Lower lobe of right lung (tissue), 2 donors: ENCODE results near the gene PRRC1. TPM values are rescaled to one million over a fixed set of nuclear protein-coding genes. Genes with fewer than 3 reads are reported as not detected.

Experiments
- ATAC-seq, 2 donors: fragments of 200-7000 bp; cut with Tn5 transposase; one replicate each; pipeline ENCODE4 v1.9.1; 2020 to 2022; ENCODE audit warnings: mild to moderate bottlenecking in 2 of 2, moderate library complexity in 2 of 2
- DNase-seq: peaks from one replicate; pipeline ENCODE4 v3.0.0-alpha.2; 2020
- H3K27ac ChIP-seq: fragments of 200-600 bp; one replicate; pipeline ENCODE4 v1.8.0; 2022
- H3K27me3 ChIP-seq: fragments of 200-600 bp; one replicate; pipeline ENCODE4 v1.8.0; 2022; ENCODE audit warnings: low read depth
- H3K36me3 ChIP-seq: fragments of 200-600 bp; one replicate; pipeline ENCODE4 v1.8.0; 2022; ENCODE audit warnings: mild to moderate bottlenecking
- H3K4me1 ChIP-seq: fragments of 200-600 bp; one replicate; pipeline ENCODE4 v1.8.0; 2022
- H3K4me3 ChIP-seq: fragments of 200-600 bp; one replicate; pipeline ENCODE4 v1.8.0; 2022; ENCODE audit warnings: mild to moderate bottlenecking
- H3K9me3 ChIP-seq: fragments of 200-600 bp; one replicate; pipeline ENCODE4 v1.8.0; 2022
- intact Hi-C: fragments of 100-400 bp; cut with DNase I; formaldehyde crosslinking; loops from one replicate; pipeline ENCODE4 v1.11.0; 2022
- total RNA-seq: library from RNA; stranded (reverse); fragmentation: NEBNext Ultra II Directional; extraction: Animal tissue kit (Norgen Biotek cat#: 25700); gene quantifications from one replicate; pipeline ENCODE4 v1.2.1, GENCODE V29; 2021
- TF ChIP-seq, protein P1 (sequence below): fragments of 200-600 bp; IDR thresholded peaks from one replicate; pipeline ENCODE4 v1.8.0; 2022; ENCODE audit warnings: antibody characterized with exemption, mild to moderate bottlenecking
- donor health status: DM: no; HTN: yes; CAD: no; lungs with severe emphysema.

The PRRC1 gene
- total RNA-seq, 1 donor from 2014 or later: 49.7 TPM

DNA sequence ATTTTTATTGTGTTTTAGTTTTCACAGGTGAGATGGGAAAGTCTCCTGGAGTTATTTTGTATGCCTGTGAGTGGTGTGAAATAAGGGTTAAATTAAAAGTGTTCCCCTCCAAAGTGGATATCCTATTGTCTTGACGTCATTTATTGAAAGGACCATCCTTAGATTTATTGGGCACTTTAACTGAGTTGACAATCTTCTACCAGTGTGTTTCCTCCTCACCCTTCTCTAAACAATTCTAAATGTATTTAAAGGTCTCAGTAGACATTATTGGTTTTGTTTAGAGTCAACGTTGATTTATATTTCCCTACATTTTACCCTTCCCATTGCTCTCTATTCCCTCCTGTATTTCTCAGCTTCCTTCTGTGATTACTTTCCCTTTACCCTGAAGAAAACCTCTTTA, 40.8 kb downstream of the PRRC1 start:
- intact Hi-C loops: no loop called here
- TF ChIP-seq, protein P1, sequence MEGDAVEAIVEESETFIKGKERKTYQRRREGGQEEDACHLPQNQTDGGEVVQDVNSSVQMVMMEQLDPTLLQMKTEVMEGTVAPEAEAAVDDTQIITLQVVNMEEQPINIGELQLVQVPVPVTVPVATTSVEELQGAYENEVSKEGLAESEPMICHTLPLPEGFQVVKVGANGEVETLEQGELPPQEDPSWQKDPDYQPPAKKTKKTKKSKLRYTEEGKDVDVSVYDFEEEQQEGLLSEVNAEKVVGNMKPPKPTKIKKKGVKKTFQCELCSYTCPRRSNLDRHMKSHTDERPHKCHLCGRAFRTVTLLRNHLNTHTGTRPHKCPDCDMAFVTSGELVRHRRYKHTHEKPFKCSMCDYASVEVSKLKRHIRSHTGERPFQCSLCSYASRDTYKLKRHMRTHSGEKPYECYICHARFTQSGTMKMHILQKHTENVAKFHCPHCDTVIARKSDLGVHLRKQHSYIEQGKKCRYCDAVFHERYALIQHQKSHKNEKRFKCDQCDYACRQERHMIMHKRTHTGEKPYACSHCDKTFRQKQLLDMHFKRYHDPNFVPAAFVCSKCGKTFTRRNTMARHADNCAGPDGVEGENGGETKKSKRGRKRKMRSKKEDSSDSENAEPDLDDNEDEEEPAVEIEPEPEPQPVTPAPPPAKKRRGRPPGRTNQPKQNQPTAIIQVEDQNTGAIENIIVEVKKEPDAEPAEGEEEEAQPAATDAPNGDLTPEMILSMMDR: no peak
- DNase-seq: no peak
- H3K27ac ChIP-seq: no peak overlapping the region
- ATAC-seq: no peak
- H3K27me3 ChIP-seq: no peaks in the 10 kb centered on the region
- no peak overlapping the region for H3K4me3 ChIP-seq
- H3K9me3 ChIP-seq: no peaks in the 10 kb centered on the region
- peaks cover 12% of the 10 kb centered on the region for H3K36me3 ChIP-seq
- H3K4me1 ChIP-seq: no peaks in the 10 kb centered on the region

DNA sequence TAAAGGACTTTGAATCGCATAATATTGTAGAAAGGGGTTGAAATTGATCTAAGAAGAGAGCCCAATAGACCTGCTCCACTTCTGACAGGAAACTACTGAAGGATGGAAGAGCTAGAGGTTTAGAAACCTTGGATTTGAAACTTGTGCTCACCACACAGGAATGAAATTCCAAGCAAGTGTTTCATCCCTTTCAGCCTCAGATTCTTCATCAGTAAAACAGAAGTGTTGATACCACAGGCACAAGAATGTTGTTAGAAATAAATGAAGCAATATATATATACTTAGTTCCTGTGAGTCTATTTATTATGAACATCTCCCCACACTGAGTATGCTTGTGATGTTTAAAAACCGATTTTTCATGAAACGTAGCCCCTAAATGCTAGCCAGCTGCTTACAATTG, 43.8 kb downstream of the PRRC1 start:
- ATAC-seq: no peak
- no peak for DNase-seq
- no peak overlapping the region for H3K4me3 ChIP-seq
- TF ChIP-seq, protein P1: no peak
- peaks cover 8% of the 10 kb centered on the region for H3K4me1 ChIP-seq
- H3K27me3 ChIP-seq: no peaks in the 10 kb centered on the region
- H3K27ac ChIP-seq: no peak overlapping the region
- intact Hi-C loops: no loop called here
- no peaks in the 10 kb centered on the region for H3K9me3 ChIP-seq
- no peaks in the 10 kb centered on the region for H3K36me3 ChIP-seq

DNA sequence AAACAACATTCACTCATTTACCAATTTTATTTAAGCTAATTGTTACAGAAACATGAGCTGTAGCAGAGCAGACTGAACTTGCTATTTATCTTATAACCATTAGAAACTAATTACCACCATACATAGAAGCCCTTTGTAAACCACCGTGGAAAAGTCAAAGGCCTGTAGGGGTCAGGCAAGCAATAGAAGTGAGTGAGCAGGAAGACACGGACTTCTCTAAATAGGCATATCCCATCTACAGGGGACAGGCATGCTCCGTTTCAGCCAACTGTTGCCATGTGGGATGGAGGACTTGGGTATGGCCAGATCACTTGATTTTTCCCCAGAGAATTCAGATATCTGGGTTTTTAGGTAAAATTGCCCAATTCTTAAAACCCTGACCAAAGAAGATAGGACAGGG, 44.8 kb downstream of the PRRC1 start:
- DNase-seq (no peak), ATAC-seq (peak in 1 of 2 donors; percentile 57)
- H3K4me3 ChIP-seq: no peak overlapping the region
- intact Hi-C loops: no loop called here
- H3K4me1 ChIP-seq: peaks cover 8% of the 10 kb centered on the region
- no peaks in the 10 kb centered on the region for H3K27me3 ChIP-seq
- H3K36me3 ChIP-seq: no peaks in the 10 kb centered on the region
- no peak overlapping the region for H3K27ac ChIP-seq
- TF ChIP-seq, protein P1: peak; percentile 23
- H3K9me3 ChIP-seq: no peaks in the 10 kb centered on the region

DNA sequence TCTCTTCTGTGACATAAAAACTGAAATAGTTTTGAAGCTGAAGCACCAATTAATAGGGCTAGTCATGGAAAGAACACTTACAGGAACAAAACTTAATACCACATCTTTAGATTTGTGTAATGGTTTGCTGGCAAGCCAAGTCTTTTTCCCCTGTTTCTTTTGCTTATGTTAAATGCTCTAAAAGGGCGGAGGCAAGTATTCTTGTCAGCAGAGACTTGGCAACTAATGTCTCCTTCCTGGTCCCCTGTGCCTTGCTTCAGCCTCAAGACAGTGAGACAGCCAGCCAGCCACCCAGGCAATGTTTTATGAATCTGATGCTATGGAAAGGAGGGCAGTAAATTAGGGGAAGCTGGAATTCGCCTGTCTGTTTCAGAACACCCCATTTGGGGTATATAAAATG, 45.7 kb downstream of the PRRC1 start:
- no peaks in the 10 kb centered on the region for H3K9me3 ChIP-seq
- DNase-seq (no peak), ATAC-seq (peak; percentile 60 to 76)
- H3K36me3 ChIP-seq: no peaks in the 10 kb centered on the region
- H3K27ac ChIP-seq: no peak overlapping the region
- no peaks in the 10 kb centered on the region for H3K27me3 ChIP-seq
- intact Hi-C loops: no loop called here
- TF ChIP-seq, protein P1: no peak
- H3K4me3 ChIP-seq: no peak overlapping the region
- H3K4me1 ChIP-seq: peaks cover 8% of the 10 kb centered on the region

DNA sequence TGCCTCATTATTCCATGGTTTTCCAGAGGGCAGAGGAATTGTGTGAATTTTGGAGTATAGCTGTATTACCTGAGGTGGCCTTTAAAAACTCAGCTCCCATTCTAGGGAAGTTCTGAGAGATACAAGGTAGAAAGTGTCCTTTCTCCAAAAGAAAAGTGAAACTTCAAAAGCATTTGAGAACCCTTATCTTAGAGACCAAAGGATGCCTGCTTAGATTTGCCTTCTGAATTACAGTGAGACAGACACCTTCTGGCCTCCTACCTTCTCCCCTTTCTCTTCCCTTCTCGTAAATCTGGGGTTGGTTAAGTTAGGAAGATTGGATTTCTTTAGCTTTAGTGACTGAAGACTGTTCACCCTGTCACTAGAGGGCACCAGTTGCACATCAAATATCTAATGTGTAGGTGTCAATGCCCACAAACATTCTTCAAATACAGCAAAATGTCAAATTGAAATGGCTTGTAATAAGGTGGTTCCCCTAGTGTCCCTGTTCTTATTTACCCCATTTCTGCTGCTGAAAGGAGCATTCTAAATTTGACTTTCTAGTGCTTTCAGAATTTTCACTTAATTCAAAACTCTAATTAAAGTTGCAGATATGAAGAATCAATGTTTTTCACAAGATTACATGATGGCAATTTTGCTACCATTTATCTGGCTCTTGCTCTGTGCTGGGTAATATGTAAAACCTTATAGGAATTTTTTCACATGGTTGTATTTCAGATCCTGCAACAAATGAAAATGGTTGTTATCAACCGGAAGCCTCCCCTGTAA, 46.7 kb downstream of the PRRC1 start:
- peak; percentile 73 to 84 for ATAC-seq
- Histone ChIP-seq H3K4me3 (no peak overlapping the region), H3K27me3 (no peaks in the 10 kb centered on the region), H3K27ac (no peak overlapping the region), H3K9me3 (no peaks in the 10 kb centered on the region), H3K36me3 (no peaks in the 10 kb centered on the region), H3K4me1 (peaks cover 8% of the 10 kb centered on the region)
- TF ChIP-seq, protein P1: peak; percentile 66
- intact Hi-C loops: no loop called here
- DNase-seq: no peak
